ENCODE measurements around the gene FUT8. TPM values are rescaled to one million over a fixed set of nuclear protein-coding genes. Genes with fewer than 3 reads are reported as not detected.
"Not testable (repeated sequence)": the region's sequence is repeated elsewhere in the genome, so short reads cannot be mapped to it uniquely, and the experiment has no call there.

Gene FUT8
- total and polyA plus RNA-seq, 2 donors (not counting 1 experiment from before 2014, with no cell fraction given) = 13.2 to 91.8 TPM

GRCh38 chr14:65424531-65424930 is 12.0 kb downstream of the FUT8 start:
- H3K4me2 ChIP-seq (replicated peaks; ENCODE audit: low read depth, low read length, poor library complexity, severe bottlenecking) = no peak overlapping the region
- H2AFZ ChIP-seq (ENCODE audit: insufficient read depth, low read depth, low read length, poor library complexity, severe bottlenecking) = no peak overlapping the region
- peaks cover 21% of the 10 kb centered on the region for H4K20me1 ChIP-seq (ENCODE audit: control insufficient read depth, insufficient read depth, low read length, poor library complexity, severe bottlenecking)
- WGBS (ENCODE audit: insufficient coverage) = 98% methylated on average over 5 of the region's 5 CpGs
- ChIA-PET CTCF (interaction anchor here (0.7 to 1.9 kb wide), 3 partner anchors 9 to 995 kb away, joined by 4 to 16 read pairs (median 5); no protein-coding TSS in a partner anchor), POLR2A (interaction anchor here (1.0 kb wide), 1 partner anchor 9 kb away, joined by 3 read pairs; no protein-coding TSS in a partner anchor)
- H3K79me2 ChIP-seq (ENCODE audit: control insufficient read depth, insufficient read depth, low read length) = peaks cover 95% of the 10 kb centered on the region
- Mint-ChIP-seq H3K27me3 (no peaks in the 10 kb centered on the region), H3K27ac (no peak overlapping the region), H3K4me1 (peaks cover 47% of the 10 kb centered on the region), H3K4me3 (no peak overlapping the region), H3K9me3 (ENCODE audit: insufficient read depth) (no peaks in the 10 kb centered on the region)
- H3K4me1 ChIP-seq (ENCODE audit: control insufficient read depth in 2 of 2, insufficient read depth in 2 of 2, low read length in 2 of 2) = no peaks in the 10 kb centered on the region
- DNase-seq (no peak), ATAC-seq (ENCODE audit: low read depth) (no peak)
- intact Hi-C loops (cut with micrococcal nuclease) = no loop called here
- TF ChIP-seq EZH2 (IDR thresholded peaks at IDR 0.05; ENCODE audit: borderline replicate concordance, insufficient read depth, low read depth, low read length, poor library complexity, severe bottlenecking) (no peak), CTCF (IDR thresholded peaks at IDR 0.05) (no peak)
- H3K27ac ChIP-seq (ENCODE audit: low read length in 2 of 2) = no peak overlapping the region
- H3K27me3 ChIP-seq (replicated peaks in 1 of 4; ENCODE audit: control extremely low read depth in 1 of 4, control insufficient read depth in 3 of 4, insufficient read depth in 4 of 4, low read length in 3 of 4) = no peaks in the 10 kb centered on the region
- no peak overlapping the region for H3K9ac ChIP-seq (ENCODE audit: low read length)
- no peaks in the 10 kb centered on the region for H3K9me3 ChIP-seq (ENCODE audit: control extremely low read depth in 1 of 3, control insufficient read depth in 2 of 3, insufficient read depth in 1 of 3, low read length in 2 of 3)
- no peak overlapping the region for H3K4me3 ChIP-seq (ENCODE audit: control extremely low read depth in 1 of 5, extremely low read depth in 1 of 5, insufficient read depth in 1 of 5, low read depth in 2 of 5, low read length in 4 of 5)
- peaks cover 0 to 2% of the 10 kb centered on the region in 2 experiments for H3K36me3 ChIP-seq (replicated peaks in 1 of 2; ENCODE audit: control extremely low read depth in 1 of 2, control insufficient read depth in 1 of 2, extremely low read depth in 1 of 2, insufficient read depth in 2 of 2, low read length in 1 of 2)

- no CpG with 5 or more reads among the region's 6 CpGs for WGBS (ENCODE audit: insufficient coverage)
- POLR2A ChIA-PET = no interaction called here
- ATAC-seq (ENCODE audit: low read depth) (no peak), DNase-seq (no peak)
- Histone ChIP-seq H3K4me1 (ENCODE audit: control insufficient read depth in 2 of 2, insufficient read depth in 2 of 2, low read length in 2 of 2) (peaks cover 0 to 3% of the 10 kb centered on the region in 2 donors), H3K79me2 (ENCODE audit: control insufficient read depth, insufficient read depth, low read length) (peaks cover 96% of the 10 kb centered on the region), H3K4me2 (replicated peaks; ENCODE audit: low read depth, low read length, poor library complexity, severe bottlenecking) (no peak overlapping the region), H4K20me1 (ENCODE audit: control insufficient read depth, insufficient read depth, low read length, poor library complexity, severe bottlenecking) (peaks cover 27% of the 10 kb centered on the region), H3K27me3 (replicated peaks in 1 of 4; ENCODE audit: control extremely low read depth in 1 of 4, control insufficient read depth in 3 of 4, insufficient read depth in 4 of 4, low read length in 3 of 4) (no peaks in the 10 kb centered on the region), H3K9ac (ENCODE audit: low read length) (no peak overlapping the region), H3K9me3 (ENCODE audit: control extremely low read depth in 1 of 3, control insufficient read depth in 2 of 3, insufficient read depth in 1 of 3, low read length in 2 of 3) (no peaks in the 10 kb centered on the region), H3K4me3 (ENCODE audit: control extremely low read depth in 1 of 5, extremely low read depth in 1 of 5, insufficient read depth in 1 of 5, low read depth in 2 of 5, low read length in 4 of 5) (no peak overlapping the region), H2AFZ (ENCODE audit: insufficient read depth, low read depth, low read length, poor library complexity, severe bottlenecking) (no peak overlapping the region), H3K36me3 (replicated peaks in 1 of 2; ENCODE audit: control extremely low read depth in 1 of 2, control insufficient read depth in 1 of 2, extremely low read depth in 1 of 2, insufficient read depth in 2 of 2, low read length in 1 of 2) (peaks cover 0 to 2% of the 10 kb centered on the region in 2 experiments), H3K27ac (ENCODE audit: low read length in 2 of 2) (peak overlapping the region in 1 of 2 donors; percentile 19)
- no peak overlapping the region for H3K27ac Mint-ChIP-seq
- intact Hi-C loops (cut with micrococcal nuclease) = no loop called here
- TF ChIP-seq CTCF (IDR thresholded peaks at IDR 0.05) (no peak), EZH2 (IDR thresholded peaks at IDR 0.05; ENCODE audit: borderline replicate concordance, insufficient read depth, low read depth, low read length, poor library complexity, severe bottlenecking) (no peak)
- H3K9me3 Mint-ChIP-seq (ENCODE audit: insufficient read depth) = no peaks in the 10 kb centered on the region
- H3K27me3 Mint-ChIP-seq = no peaks in the 10 kb centered on the region
- peak overlapping the region; percentile 3 for H3K4me3 Mint-ChIP-seq
- CTCF ChIA-PET = no interaction called here
- H3K4me1 Mint-ChIP-seq = peaks cover 48% of the 10 kb centered on the region
These were observed 13.4 kb downstream of the FUT8 start for GRCh38 chr14:65425885-65426284.

- H3K4me2 ChIP-seq (replicated peaks; ENCODE audit: low read depth, low read length, poor library complexity, severe bottlenecking); H3K4me3 Mint-ChIP-seq; H3K9ac ChIP-seq (ENCODE audit: low read length); H3K27me3 ChIP-seq (replicated peaks in 1 of 4; ENCODE audit: control extremely low read depth in 1 of 4, control insufficient read depth in 3 of 4, insufficient read depth in 4 of 4, low read length in 3 of 4); H3K27ac ChIP-seq (ENCODE audit: low read length in 2 of 2); POLR2A ChIA-PET; H3K27me3 Mint-ChIP-seq; H3K4me3 ChIP-seq (ENCODE audit: control extremely low read depth in 1 of 5, extremely low read depth in 1 of 5, insufficient read depth in 1 of 5, low read depth in 2 of 5, low read length in 4 of 5); H3K27ac Mint-ChIP-seq; H2AFZ ChIP-seq (ENCODE audit: insufficient read depth, low read depth, low read length, poor library complexity, severe bottlenecking); intact Hi-C loops (cut with micrococcal nuclease); DNase-seq; H3K4me1 ChIP-seq (ENCODE audit: control insufficient read depth in 2 of 2, insufficient read depth in 2 of 2, low read length in 2 of 2); H3K36me3 ChIP-seq (replicated peaks in 1 of 2; ENCODE audit: control extremely low read depth in 1 of 2, control insufficient read depth in 1 of 2, extremely low read depth in 1 of 2, insufficient read depth in 2 of 2, low read length in 1 of 2); H3K9me3 Mint-ChIP-seq (ENCODE audit: insufficient read depth); H3K9me3 ChIP-seq (ENCODE audit: control extremely low read depth in 1 of 3, control insufficient read depth in 2 of 3, insufficient read depth in 1 of 3, low read length in 2 of 3); ATAC-seq (ENCODE audit: low read depth): not testable (repeated sequence)
- WGBS (ENCODE audit: insufficient coverage) = no CpG with 5 or more reads among the region's 12 CpGs
- CTCF ChIA-PET = interaction anchor here (2.3 kb wide), 1 partner anchor 12 kb away, joined by 8 read pairs; no protein-coding TSS in a partner anchor
- peaks cover 96% of the 10 kb centered on the region for H3K79me2 ChIP-seq (ENCODE audit: control insufficient read depth, insufficient read depth, low read length)
- peaks cover 27% of the 10 kb centered on the region for H4K20me1 ChIP-seq (ENCODE audit: control insufficient read depth, insufficient read depth, low read length, poor library complexity, severe bottlenecking)
- H3K4me1 Mint-ChIP-seq = peaks cover 45% of the 10 kb centered on the region
These were observed 14.4 kb downstream of the FUT8 start for GRCh38 chr14:65426902-65427301.
